DMS79 (cell line): ENCODE measurements around the gene TIE1.

Source experiments
- DNase-seq: peaks from one replicate; lab custom pipeline; 2025; lab: John Stamatoyannopoulos, UW

TIE1 gene

DNA sequence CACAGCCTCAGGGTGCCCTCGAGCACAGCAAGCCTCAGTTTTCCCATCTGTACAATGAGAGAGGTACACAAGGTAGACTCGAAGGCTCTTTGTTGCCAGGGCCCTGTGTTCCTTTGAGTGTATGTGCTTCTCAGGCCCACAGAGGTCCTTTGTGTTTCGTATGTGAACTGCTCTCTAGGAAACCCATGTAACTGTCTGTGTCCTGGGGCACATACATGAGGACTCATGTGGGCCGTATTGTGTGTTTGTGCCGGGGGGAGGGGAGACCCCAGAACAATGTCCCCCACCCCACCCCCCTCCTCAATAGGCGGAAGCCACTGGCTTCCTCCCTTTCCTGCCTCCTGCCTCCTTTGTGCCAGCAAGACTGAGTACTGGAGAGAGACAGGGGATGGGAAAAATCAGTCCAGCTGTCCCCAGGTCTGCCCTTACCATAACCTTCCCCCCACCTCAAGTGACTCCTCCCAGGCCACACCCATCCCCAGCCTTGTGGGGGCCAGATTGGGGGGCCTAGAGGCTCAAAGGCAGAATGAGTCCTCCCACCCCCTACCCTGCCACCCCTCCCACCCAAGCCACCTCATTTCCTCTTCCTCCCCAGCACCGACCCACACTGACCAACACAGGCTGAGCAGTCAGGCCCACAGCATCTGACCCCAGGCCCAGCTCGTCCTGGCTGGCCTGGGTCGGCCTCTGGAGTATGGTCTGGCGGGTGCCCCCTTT lies at the start of gene TIE1:
Gene TIE1 (plus strand): TSS at position 605 of the 717 bp plus-strand sequence. CDS start 90 bp downstream, at position 695.
- no peak for DNase-seq

DNA sequence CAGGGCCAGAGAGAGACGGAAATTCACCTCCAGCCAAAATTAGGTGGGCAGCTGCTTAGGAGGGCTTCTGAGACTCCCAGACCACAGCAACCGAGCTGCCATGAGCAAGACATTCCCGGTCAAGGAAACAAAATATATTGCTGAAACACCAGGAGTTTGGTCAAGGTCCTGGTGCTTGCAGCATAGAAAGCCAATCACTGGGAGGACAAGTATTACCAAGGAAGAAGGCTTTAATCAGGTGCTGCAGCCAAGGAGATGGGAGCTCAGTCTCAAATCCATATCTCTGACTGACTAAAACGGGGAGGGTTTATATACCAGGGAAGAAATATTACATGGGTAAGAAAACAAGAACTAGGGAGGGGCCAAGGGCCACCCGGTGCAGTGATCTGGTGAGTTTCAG lies 49.8 kb upstream of the TIE1 start:
- no peak for DNase-seq

DNA sequence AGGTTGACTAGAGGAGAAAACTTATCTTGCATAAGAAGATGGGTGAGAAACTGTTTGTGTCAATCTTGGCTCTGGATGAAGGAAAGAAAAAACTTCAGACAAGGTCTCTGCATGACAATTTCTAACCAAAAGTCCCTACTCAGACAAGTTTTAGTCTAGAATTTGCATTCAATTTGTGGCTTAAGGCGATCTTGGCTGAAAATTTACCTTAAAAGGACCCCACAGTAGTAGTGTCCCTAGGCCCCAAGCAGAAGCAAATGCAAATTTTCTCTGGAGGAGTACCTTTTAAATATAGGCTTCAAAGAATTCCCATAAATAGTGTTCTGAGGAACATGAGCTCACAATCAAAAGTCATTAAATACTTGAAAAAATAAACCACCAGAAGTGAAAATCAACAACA lies 48.6 kb upstream of the TIE1 start:
- DNase-seq, result no peak

DNA sequence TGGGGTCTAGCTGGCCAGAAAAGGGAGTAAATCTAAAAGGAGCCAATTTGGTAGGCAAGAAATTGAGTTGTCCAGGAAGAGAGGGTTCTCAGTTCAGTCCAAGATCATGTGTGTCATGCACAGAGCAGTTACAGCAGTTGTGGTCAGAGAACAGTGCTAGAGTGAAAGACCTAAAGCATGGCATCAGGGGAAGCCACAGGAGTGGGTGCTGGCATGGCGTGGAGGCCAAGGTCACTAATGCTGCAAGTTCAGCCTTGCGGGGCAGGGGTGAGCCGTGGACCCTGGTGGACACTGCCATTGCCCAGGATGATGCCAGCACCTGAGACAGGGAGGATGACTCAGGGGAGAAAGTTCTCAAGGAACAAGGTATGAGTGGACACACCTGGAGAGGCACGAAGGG lies 47.6 kb upstream of the TIE1 start:
- DNase-seq, result no peak

DNA sequence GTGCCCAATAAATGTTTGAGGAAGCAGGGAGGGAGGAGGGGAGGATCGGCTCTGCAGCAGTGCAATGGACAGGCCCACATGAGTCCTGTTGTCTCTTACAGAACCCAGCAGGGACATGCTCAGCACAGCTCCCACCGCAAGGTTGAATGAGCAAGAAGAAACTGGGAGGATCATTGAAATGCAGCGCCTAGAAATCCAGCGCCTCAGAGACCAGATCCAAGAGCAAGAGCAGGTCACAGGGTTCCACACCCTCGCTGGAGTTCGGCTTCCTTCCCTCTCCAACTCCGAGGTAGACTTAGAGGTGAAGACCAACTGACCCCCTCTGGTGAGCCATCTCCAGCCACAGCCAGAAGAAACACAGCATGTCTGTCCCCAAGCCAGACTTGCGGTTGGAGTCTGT lies 46.9 kb upstream of the TIE1 start:
- no peak for DNase-seq

DNA sequence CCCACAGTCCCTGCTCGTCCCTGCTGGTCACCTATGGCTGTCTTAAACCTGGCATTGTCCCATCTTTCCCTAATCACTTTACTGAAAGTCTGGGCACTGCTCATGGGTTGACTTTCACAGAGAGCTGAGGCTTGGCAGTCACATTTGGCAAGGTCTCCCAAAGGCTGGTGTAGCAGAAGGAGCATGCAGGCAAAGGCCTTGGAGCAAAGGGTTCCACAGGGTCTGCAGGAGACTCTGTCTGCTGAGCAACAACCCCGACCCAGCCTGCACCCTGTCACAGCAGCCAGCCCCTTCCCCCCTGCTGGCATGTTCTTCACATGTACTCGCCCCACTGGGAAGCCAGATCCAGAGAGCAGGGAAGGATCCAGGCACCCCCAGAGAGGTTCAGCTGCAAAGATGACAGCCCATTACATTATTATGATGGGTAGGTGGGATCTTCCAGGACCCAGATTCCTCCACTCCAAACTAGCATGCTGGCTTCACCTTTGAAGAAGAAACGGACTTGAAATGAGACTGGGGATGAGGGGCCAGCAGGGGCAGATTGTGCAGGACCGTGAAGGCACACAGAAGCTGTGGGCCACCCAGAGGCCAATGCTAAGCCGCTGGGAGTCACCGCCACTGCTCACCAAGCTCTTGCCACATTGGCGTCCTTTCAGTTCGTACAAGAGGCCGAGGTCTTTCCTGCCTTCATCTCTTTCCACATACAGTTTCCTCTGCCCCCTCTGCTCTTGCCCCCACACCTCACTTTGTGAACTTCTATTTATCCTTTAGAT lies 45.2 kb upstream of the TIE1 start:
- no peak for DNase-seq

DNA sequence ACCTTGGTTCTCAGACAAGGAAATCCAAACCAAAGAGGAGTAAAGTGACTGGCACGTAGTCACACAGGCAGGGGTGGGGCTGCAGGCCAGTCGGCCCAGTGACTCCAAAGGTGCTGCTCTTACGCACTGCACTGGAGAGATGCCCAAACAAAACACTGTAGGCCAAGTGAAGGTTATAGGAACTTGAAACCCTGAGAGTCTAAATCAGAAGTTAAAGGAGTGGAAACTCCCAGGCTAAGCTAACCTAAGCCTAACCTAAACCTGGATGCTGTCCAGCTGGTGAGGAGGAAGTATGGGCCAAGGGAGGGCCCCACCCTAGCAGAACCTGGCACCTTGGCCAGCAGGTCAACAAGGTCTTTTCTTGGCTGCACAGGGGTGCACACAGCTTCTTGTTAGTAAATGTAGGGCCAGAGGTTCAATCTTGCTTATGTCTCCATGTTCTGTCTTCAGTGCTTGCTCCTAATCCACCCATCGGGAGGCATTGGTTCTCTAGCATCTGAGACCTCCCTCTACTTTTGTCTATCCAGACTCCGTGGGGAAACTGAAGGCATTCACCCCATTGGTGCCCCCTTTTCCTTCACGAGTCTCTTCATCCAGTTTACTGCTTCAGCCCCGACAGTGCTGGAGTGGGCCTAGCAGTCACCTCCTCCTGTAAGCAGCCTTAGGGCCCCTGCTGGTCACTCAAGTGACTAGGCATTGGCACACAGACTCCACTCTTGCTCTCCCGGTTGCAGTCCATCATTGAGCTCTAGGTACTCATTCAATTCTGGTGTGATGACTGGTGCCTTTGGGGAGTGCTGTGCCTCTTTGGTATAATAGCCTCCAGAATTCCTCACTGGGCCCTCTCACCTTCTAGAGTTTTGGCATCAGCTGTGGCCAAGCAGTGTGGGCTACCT lies 43.9 kb upstream of the TIE1 start:
- DNase-seq, result no peak

DNA sequence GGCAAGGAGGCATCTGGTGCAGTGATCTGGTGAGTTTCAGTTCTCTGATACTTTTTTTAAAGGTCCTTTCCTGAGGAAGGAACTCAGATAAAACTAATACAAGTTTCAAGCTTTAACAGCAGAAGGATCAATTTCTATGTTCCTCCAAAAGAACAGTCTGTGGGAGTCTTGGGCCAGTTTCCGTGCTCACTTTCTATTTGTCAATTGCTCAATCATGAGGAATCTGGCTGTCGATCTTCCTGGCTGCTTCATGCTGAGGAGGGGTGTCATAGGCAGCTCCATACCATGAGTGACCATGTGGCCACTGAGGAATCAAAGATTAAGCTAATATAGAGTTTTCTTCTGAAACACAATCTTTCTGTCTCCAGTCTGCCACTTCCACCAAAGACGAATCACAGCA lies 42.4 kb upstream of the TIE1 start:
- DNase-seq, result no peak

DNA sequence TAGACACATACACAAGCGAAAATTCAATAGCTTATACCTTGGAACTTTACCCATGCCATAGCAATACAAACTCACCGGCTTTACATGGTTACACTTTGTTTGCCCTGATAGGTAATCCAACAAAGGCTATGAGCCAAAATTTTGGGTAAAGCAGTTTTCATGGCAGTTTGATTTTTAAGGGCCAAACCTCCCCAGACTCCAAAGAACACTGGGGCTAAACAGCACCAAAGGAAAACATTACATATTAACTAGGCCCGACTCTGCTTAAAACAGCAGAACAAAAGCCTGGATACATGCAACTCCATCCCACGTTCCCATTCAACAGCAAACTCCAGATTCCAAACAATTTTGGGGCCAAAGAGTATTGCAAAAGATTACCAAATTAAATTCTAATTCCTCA lies 35.4 kb upstream of the TIE1 start:
- DNase-seq, result no peak

DNA sequence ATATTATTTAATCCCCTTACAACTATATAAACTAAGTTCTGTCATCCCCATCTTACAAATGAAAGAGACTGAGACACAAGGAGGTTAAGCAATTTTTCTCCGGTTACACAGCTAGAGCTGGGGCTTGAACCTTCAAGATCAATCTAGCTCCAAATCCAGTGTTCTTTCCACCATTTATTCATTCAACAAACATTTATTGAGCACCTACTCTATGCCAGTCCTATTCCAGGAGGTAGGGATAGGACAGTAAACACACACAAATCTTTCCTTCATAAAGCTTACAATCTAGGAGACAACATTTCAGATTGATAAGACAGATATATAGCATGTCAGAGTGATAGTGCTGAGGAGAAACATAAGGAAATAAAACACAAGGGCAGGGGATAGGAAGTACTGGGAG lies 33.9 kb upstream of the TIE1 start:
- no peak for DNase-seq

DNA sequence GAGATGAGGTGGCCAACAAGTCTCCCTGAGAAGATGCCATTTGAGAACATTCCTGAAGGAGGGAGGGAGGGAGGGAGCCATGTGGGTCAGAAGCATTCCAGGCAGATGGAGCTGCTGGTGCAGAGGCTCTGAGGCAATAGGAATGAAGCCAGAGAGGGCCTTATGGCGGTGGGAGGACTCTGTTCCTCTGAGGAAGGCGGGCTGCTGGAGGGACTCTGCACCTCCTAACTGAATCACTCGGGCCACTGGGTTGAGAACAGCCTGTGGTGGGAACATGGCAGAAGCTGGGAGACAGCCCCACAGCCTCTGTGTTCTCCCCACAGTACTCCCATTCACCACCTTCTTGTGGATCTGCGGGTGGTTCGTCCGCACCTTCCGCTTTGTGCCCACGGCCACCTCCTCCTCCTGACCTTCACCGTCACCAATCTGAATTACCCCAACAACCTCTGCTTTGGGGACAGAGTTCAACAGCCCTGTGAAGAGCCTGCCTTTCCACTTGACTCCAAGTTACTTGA lies 33.4 kb upstream of the TIE1 start:
- DNase-seq, result no peak

DNA sequence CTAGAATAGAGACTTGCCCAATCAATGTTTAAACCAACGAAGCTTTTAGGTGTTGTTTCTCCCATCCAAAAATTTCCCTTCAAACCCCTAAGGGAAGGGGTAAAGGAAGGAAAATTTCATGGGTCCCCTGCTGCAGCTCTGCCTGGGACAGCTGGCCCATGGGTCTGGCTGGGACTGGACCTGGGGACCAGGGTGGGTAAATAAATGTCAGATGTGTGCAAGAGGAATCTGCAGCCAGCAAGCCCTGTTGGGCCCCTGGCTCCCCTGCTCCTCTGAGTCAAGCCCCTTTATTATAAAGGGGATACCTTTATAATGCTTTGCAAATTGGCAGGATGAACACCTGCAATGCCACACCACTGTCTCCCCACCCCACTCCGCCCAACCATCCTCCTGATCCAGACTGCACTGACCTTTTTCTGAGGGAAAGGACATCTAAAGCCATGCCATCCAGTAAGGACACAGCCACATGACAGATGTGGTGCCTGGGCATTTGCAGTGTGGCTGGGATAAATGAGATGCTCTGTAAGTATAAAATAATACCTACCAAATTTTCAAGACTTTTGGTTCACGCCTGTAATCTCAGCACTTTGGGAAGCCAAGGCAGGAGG lies 32.9 kb upstream of the TIE1 start:
- DNase-seq, result no peak

DNA sequence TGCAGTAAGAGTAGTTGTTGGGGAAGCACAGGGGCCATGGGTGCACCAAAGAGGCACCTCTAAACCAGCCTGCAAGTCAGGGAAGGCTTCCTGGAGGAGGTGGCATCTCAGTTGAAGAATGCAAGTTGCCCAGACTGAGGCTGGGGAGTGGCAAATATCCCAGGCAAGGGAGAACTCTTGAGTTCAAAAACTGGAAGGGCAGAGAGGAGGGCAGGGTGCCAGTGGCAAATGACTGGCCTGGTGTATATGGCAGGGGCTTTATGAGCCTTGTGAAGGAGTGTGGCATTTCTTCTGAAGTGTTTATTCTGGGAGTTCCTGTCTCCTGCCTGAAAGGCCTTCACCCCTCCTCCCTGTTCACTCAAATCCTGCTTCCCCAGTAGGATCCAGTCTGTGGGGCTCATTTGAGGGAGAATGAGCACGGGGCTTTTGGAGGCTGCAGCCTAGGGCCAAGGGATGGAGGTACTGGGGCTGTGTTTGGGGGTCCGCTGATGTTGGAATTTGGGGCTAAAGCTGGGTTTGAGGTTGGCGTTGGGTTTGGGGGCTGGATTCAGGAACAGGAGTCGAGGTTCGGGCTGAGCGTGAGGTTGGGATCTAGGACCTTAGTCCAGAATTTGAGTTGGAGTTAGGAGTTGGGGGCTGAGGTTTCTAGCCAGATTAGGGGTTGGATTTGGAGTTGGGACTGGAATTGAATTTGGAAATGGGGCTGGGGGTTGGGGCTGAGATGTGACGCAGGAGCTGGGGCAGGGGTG lies 31.0 kb upstream of the TIE1 start, which contains the start of gene TMEM125:
Gene TMEM125 (plus strand): TSS at position 357 of the 749 bp plus-strand sequence. CDS start 2,740 bp downstream, outside the sequence.
- DNase-seq, result peak; percentile 75

DNA sequence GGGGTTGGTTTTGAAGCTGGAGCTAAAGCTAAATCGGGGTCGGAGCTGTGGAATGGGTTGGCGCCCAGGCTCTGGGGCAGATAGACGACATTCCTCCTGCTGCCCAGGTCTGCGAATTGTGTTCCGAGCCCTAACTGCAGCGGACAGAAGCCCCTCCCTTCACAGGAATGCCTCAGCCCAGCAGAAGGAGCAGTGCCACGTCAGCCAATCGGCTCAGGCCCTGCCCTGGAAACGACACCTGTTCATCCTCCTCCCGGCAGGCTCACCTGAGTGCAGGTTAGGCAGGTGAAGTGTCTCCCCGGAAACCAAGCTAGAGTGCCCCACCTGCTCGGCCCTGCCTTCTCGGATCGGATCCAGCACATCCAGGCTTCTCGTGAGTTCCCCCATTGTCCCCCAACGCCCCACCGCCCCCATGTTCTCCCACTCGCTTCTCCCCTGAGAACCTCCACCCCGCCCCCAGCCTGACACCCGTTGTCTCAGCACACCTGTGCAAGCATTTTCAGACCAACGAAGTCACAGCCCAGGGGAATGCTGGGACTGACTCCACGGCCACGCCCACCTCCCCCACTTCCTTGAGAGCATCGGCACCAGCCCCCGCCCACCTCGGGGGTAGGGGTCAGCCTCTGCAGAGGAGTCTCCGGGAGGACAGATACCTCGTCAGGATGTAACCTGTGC lies 30.2 kb upstream of the TIE1 start:
- DNase-seq, result peak; percentile 86

DNA sequence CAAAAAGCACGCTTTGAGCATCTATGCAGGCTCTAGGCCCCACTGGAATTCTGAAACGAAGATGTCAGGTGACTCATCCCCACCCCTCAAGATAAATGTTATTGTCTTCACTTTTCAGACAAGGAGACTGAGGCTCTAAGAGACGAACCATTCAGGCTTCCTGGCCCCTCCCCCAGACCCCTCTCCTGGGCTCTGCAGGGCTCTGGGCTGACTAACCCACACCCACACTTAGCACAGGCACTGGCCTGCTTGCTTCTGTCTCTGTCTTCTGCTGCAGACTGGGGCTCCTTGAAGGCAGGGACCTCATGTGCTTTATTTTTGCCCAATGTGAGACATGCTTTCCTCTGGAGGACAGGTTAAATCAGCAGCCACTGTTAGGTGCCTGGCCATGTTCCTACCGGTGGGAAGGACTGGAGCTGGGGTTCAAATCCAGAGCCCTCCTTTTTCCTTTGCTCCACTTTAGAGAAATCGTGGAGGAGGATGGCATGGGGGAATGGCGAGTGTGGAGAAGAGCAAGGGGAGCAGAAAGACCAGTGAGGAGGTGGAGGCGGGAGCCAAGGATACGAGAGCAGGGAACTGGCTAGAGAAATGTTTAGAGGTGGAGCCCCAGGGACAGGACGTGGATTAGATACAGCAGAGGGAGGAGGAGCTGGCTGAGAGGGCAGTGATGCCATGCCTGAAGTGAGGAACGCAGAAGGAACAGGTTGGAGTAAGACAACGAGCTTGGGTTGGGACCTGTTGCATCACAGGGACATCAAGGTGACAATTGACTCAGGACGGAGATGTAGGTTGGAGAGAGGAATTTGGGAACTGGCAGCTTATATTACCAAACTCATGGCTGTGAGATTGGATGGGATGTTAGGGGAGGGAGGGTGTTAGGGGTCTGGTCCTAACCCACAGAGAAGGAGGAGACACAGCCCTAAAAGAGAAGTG lies 29.3 kb upstream of the TIE1 start:
- DNase-seq, result no peak

DNA sequence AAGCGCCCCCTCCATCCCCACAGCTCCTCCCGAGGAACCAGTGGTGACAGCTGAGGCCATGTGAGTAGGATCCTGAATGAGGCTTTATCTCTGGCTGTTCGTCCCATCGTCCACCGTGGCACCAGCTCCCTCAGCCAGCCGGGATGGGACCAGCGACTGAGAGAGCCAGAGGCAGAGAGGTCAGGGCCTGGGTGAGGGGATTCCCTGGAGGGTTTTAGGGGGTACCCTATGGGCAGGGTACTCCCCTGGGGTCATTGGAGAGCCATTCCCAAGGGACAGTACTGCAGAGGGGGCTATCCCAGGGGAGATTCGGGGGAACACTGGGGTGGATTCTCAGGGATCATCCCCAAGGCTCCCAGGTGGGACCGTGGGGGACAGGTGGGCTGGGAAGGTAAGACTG lies 28.6 kb upstream of the TIE1 start:
- DNase-seq, result no peak

DNA sequence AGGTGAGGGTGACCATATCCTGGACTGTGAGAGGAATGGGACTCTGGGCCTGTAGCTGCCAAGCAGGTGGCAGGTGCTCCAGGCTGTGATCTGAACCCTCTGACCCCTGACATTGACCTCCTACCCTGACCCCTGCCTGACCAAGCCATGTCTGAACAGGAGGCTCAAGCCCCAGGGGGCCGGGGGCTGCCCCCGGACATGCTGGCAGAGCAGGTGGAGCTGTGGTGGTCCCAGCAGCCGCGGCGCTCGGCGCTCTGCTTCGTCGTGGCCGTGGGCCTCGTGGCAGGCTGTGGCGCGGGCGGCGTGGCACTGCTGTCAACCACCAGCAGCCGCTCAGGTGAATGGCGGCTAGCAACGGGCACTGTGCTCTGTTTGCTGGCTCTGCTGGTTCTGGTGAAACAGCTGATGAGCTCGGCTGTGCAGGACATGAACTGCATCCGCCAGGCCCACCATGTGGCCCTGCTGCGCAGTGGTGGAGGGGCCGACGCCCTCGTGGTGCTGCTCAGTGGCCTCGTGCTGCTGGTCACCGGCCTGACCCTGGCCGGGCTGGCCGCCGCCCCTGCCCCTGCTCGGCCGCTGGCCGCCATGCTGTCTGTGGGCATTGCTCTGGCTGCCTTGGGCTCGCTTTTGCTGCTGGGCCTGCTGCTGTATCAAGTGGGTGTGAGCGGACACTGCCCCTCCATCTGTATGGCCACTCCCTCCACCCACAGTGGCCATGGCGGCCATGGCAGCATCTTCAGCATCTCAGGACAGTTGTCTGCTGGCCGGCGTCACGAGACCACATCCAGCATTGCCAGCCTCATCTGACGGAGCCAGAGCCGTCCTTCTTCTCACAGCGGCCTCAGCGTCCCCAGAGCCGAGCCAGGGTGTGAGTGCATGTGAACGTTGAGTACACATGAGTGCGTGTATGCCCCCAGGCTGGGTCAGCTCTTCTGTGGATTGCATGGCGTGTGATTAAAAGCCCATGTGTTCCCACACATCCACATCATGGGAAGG lies 27.9 kb upstream of the TIE1 start:
- DNase-seq, result no peak

DNA sequence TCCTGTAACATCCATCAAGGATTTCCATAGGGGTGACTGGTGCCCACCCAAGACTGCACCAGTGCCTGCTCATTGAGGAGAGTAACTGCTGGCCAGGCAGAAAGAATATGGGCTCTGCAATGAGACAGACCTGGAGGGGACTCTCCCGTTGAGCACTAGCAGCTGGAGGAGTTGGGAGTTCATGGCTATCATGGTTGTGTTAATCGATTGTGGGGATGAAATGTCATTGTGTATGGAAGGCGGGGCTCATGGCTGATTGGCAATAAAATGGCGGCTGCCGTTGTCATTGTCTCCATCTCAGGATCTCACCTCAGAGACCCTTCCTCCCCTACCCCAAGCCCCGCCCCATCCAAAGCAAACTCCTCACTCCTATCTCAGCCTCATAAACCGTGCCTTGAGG lies 27.1 kb upstream of the TIE1 start:
- no peak for DNase-seq
